Measurements from ENCODE around the gene ANXA3. TPM values are rescaled to one million over a fixed set of nuclear protein-coding genes. Genes with fewer than 3 reads are reported as not detected.

The ANXA3 gene
- total RNA-seq, 1 donor from 2014 or later: 87.2 TPM

DNA sequence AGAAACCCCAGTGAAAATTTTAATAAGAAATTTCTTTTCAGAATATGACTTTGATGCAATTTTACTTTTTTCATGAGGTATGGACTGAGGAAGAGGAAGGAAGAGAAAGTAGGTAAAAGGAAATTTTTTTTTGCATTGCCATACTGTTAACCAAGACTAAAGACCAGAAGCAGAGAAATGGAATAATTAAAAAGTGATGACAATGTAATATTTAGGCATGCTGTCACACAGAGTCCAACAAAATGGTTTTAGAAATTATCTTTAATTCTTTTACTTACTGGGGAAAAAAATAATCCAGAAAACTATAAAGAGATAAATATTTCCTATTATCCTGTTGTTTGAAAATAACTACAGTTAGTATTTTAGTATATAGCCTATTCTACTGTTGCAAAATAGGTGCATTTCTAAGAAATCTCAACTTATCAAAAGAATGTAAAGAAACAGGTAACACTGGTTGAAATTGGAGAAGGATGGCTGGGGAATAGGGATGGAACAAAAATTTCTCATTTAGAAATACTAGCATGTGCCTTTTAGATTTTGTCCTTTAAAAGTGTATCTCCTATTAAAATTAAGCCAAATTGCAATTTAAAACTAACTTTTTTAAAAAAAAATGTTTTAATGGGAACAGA, 92.6 kb downstream of the ANXA3 start:
- H3K9me3 Mint-ChIP-seq: no peaks in the 10 kb centered on the region
- no peak overlapping the region for H3K27ac Mint-ChIP-seq
- H3K36me3 Mint-ChIP-seq: no peaks in the 10 kb centered on the region

DNA sequence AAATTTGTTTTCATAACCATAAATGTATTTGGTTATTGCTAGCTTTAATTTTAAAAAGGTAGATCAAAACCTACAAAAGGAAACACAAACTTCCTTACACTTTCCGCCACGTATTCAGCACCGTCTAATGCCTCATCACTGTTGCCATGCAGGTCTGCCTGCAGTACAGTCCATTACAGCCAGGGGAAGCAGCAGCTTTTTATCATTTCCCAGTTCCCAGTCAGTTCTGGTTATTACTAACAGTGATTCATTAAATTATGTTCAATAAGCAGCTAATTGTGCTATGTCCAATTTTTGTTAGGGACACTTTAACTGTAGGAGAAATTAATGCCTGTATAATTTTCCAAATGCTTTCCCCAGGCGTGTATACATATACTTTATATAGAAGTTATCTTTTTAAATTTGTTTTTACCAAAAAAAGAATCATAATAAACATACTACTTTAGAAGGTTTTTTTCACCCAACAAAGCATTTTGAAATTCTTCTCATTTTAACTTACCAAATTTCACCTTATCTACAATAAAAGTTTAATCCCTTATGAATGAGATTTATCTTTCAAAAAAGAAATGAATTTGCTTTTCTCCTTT, 93.3 kb downstream of the ANXA3 start:
- H3K4me3 Mint-ChIP-seq: peak overlapping the region; percentile 43
- peaks cover 38% of the 10 kb centered on the region for H3K4me1 Mint-ChIP-seq
- no peak for DNase-seq (ENCODE audit: low spot score in 2 of 2, unreplicated experiment in 2 of 2)
- no peaks in the 10 kb centered on the region for H3K9me3 Mint-ChIP-seq
- no peaks in the 10 kb centered on the region for H3K36me3 Mint-ChIP-seq
- H3K27ac Mint-ChIP-seq: peak overlapping the region; percentile 69
- TF ChIP-seq, protein P1, sequence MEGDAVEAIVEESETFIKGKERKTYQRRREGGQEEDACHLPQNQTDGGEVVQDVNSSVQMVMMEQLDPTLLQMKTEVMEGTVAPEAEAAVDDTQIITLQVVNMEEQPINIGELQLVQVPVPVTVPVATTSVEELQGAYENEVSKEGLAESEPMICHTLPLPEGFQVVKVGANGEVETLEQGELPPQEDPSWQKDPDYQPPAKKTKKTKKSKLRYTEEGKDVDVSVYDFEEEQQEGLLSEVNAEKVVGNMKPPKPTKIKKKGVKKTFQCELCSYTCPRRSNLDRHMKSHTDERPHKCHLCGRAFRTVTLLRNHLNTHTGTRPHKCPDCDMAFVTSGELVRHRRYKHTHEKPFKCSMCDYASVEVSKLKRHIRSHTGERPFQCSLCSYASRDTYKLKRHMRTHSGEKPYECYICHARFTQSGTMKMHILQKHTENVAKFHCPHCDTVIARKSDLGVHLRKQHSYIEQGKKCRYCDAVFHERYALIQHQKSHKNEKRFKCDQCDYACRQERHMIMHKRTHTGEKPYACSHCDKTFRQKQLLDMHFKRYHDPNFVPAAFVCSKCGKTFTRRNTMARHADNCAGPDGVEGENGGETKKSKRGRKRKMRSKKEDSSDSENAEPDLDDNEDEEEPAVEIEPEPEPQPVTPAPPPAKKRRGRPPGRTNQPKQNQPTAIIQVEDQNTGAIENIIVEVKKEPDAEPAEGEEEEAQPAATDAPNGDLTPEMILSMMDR (IDR thresholded peaks at IDR 0.05; ENCODE audit: unreplicated experiment): peak; percentile 83
- H3K27me3 Mint-ChIP-seq (ENCODE audit: low read depth): no peaks in the 10 kb centered on the region

More for the DNA sequence above, 92.6 kb downstream of the ANXA3 start:
- Mint-ChIP-seq H3K4me3 (no peak overlapping the region), H3K4me1 (peaks cover 36% of the 10 kb centered on the region), H3K27me3 (ENCODE audit: low read depth) (no peaks in the 10 kb centered on the region)
- TF ChIP-seq, protein P1 (IDR thresholded peaks at IDR 0.05; ENCODE audit: unreplicated experiment): no peak
- DNase-seq (ENCODE audit: low spot score in 2 of 2, unreplicated experiment in 2 of 2): no peak

DNA sequence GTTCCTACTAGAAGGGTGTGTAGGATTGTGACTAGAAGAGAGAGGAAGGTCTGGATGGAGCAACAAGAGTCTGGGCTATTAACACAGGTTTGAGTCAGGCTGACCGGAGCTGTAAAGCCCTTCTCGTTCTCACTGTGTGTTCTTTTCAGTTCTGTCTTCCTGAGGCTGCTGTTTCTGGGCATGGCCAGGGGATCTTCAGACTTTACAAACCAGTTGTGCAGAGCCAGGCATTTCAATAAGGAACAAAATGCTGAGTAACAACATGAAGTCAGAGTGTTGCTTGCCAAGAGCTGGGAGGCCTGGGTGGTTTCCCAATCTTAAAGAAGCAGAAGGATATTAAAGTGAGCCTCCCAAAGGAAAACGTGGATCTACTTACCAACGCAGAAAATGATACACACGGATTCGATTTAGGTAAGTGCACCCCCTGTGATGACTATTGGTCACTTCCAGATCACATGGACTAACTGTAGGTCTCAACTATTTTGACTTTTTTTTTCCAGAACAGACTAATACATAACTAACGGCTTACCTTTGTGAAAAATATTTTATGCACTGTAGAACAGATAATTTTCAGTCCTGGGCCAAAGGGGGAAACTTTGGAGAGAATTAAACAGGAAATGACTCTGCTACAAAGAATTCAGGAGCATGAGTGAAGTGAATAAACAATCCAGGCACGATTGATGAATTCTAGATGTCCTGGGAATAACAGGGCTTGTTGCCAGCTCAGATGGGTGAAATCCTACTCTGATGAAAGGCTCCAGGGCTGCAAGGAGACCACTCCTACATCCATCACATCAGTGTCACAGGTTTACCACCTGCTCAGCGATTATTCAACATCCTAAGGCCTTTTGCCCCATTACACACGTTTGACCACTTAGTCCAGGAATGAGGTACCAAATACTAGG, 94.5 kb downstream of the ANXA3 start:
- TF ChIP-seq, protein P1 (IDR thresholded peaks at IDR 0.05; ENCODE audit: unreplicated experiment): no peak
- Mint-ChIP-seq H3K4me3 (no peak overlapping the region), H3K27ac (peak overlapping the region; percentile 96), H3K9me3 (no peaks in the 10 kb centered on the region), H3K4me1 (peaks cover 48% of the 10 kb centered on the region), H3K36me3 (no peaks in the 10 kb centered on the region), H3K27me3 (ENCODE audit: low read depth) (no peaks in the 10 kb centered on the region)
- DNase-seq (ENCODE audit: low spot score in 2 of 2, unreplicated experiment in 2 of 2): no peak

DNA sequence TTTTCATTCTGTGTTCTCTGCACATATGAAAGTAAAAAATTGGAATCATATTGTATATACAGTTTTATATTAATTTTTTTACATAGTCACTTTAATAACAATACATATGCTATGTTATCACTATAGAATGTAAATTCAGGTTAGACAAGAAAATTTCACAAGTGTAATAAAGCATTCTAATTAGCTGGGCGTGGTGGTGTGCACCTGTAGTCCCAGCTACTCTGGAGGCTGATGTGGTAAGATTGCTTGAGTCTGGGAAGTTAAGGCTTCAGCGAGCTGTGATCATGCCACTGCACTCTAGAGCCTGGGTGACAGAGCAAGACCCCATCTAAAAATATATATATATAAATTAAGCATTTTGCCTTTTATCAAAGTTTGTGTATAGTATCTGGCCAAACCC, 95.7 kb downstream of the ANXA3 start:
- no peak for DNase-seq (ENCODE audit: low spot score in 2 of 2, unreplicated experiment in 2 of 2)
- H3K27ac Mint-ChIP-seq: no peak overlapping the region
- H3K27me3 Mint-ChIP-seq (ENCODE audit: low read depth): no peaks in the 10 kb centered on the region
- TF ChIP-seq, protein P1 (IDR thresholded peaks at IDR 0.05; ENCODE audit: unreplicated experiment): no peak
- H3K36me3 Mint-ChIP-seq: no peaks in the 10 kb centered on the region
- no peak overlapping the region for H3K4me3 Mint-ChIP-seq
- H3K9me3 Mint-ChIP-seq: no peaks in the 10 kb centered on the region
- H3K4me1 Mint-ChIP-seq: peaks cover 48% of the 10 kb centered on the region

DNA sequence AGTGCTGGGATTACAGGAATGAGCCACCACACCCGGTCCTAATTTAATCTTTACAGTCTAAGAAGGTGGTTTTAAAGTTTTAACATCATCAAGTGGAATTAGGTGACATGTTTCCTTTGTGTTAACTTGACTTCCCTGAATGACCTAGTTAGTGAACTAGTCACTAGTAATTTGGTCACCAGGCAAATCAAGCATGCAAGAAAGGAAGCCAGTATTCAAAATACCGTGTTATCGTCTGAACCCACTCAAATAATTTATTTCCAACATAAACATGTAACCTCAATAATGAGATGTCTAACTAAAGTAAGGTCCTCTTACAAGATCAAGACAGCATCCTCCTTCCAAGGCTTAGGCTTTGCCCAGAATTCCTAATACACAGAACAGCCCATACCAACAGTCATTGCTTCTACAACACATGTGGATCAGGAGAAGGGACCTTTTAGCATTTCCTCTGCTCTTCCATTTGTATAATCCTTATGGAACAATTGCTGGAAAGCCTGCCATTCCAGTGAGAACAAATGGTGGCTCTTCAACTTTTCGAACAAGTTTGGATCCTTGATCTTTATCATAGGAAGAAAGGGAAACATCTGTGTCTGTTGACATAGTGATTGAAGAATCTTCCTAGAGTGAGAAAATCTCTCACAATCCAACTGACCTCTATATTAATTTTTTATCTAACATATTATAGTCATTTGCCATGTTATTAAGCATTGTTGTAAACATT, 97.2 kb downstream of the ANXA3 start:
- TF ChIP-seq, protein P1 (IDR thresholded peaks at IDR 0.05; ENCODE audit: unreplicated experiment): no peak
- H3K9me3 Mint-ChIP-seq: no peaks in the 10 kb centered on the region
- H3K27me3 Mint-ChIP-seq (ENCODE audit: low read depth): no peaks in the 10 kb centered on the region
- no peaks in the 10 kb centered on the region for H3K36me3 Mint-ChIP-seq
- H3K4me3 Mint-ChIP-seq: no peak overlapping the region
- no peak for DNase-seq (ENCODE audit: low spot score in 2 of 2, unreplicated experiment in 2 of 2)
- peaks cover 44% of the 10 kb centered on the region for H3K4me1 Mint-ChIP-seq
- no peak overlapping the region for H3K27ac Mint-ChIP-seq
